ENCODE results near the gene SFMBT1. TPM values are rescaled to one million over a fixed set of nuclear protein-coding genes. Genes with fewer than 3 reads are reported as not detected.
"Not testable (repeated sequence)": the region's sequence is repeated elsewhere in the genome, so short reads cannot be mapped to it uniquely, and the experiment has no call there.

The SFMBT1 gene
- total RNA-seq, 1 donor from 2014 or later, result 4.4 TPM

GRCh38 chr3:53073553-53074365 is 27.9 kb upstream of the SFMBT1 start:
- DNase-seq (ENCODE audit: low read depth, low spot score), result no peak

- peak; percentile 29 for DNase-seq (ENCODE audit: low read depth, low spot score)
These were observed 27.0 kb upstream of the SFMBT1 start for GRCh38 chr3:53072653-53073552.

GRCh38 chr3:53071882-53072431 is 26.1 kb upstream of the SFMBT1 start:
- no peak for DNase-seq (ENCODE audit: low read depth, low spot score)

- no peak for DNase-seq (ENCODE audit: low read depth, low spot score)
These were observed 23.7 kb upstream of the SFMBT1 start for GRCh38 chr3:53069422-53070068.

- no peak for DNase-seq (ENCODE audit: low read depth, low spot score)
These were observed 22.3 kb upstream of the SFMBT1 start for GRCh38 chr3:53068176-53068575.

- no peak for DNase-seq (ENCODE audit: low read depth, low spot score)
These were observed 21.7 kb upstream of the SFMBT1 start for GRCh38 chr3:53067567-53067966.

GRCh38 chr3:53065841-53066480 is 20.1 kb upstream of the SFMBT1 start:
- no peak for DNase-seq (ENCODE audit: low read depth, low spot score)

- no peak for DNase-seq (ENCODE audit: low read depth, low spot score)
These were observed 17.0 kb upstream of the SFMBT1 start for GRCh38 chr3:53062905-53063304.

GRCh38 chr3:53056442-53056841 is 10.6 kb upstream of the SFMBT1 start:
- no peak for DNase-seq (ENCODE audit: low read depth, low spot score)

- DNase-seq (ENCODE audit: low read depth, low spot score), result not testable (repeated sequence)
These were observed 8.4 kb upstream of the SFMBT1 start for GRCh38 chr3:53054233-53054632.

GRCh38 chr3:53051929-53052328 is 6.1 kb upstream of the SFMBT1 start:
- no peak for DNase-seq (ENCODE audit: low read depth, low spot score)

GRCh38 chr3:53049987-53050386 is 4.1 kb upstream of the SFMBT1 start:
- no peak for DNase-seq (ENCODE audit: low read depth, low spot score)

GRCh38 chr3:53046171-53047170 is 598 bp upstream of the SFMBT1 start:
- DNase-seq (ENCODE audit: low read depth, low spot score), result no peak

GRCh38 chr3:53044711-53045517 is 959 bp downstream of the SFMBT1 start:
- no peak for DNase-seq (ENCODE audit: low read depth, low spot score)

GRCh38 chr3:53044371-53044710 is 1.5 kb downstream of the SFMBT1 start:
- no peak for DNase-seq (ENCODE audit: low read depth, low spot score)

- DNase-seq (ENCODE audit: low read depth, low spot score), result no peak
These were observed 2.1 kb downstream of the SFMBT1 start for GRCh38 chr3:53043738-53044137.

- no peak for DNase-seq (ENCODE audit: low read depth, low spot score)
These were observed 3.2 kb downstream of the SFMBT1 start for GRCh38 chr3:53042651-53043050.

- DNase-seq (ENCODE audit: low read depth, low spot score), result no peak
These were observed 5.5 kb downstream of the SFMBT1 start for GRCh38 chr3:53040351-53040820.

- no peak for DNase-seq (ENCODE audit: low read depth, low spot score)
These were observed 6.5 kb downstream of the SFMBT1 start for GRCh38 chr3:53039376-53039752.
